Articular chondrocyte of knee joint (primary cell): ENCODE measurements around the gene MRPL53. TPM values are rescaled to one million over a fixed set of nuclear protein-coding genes. Genes with fewer than 3 reads are reported as not detected.

Source experiments
- total RNA-seq: library from RNA; depleted of rRNA; stranded (reverse); fragments of >200 nt; gene quantifications from 2 replicates; pipeline ENCODE4 v1.2.3, GENCODE V29; 2012

MRPL53 gene
- total RNA-seq, result 17.6 and 21.7 TPM in 2 replicates

DNA sequence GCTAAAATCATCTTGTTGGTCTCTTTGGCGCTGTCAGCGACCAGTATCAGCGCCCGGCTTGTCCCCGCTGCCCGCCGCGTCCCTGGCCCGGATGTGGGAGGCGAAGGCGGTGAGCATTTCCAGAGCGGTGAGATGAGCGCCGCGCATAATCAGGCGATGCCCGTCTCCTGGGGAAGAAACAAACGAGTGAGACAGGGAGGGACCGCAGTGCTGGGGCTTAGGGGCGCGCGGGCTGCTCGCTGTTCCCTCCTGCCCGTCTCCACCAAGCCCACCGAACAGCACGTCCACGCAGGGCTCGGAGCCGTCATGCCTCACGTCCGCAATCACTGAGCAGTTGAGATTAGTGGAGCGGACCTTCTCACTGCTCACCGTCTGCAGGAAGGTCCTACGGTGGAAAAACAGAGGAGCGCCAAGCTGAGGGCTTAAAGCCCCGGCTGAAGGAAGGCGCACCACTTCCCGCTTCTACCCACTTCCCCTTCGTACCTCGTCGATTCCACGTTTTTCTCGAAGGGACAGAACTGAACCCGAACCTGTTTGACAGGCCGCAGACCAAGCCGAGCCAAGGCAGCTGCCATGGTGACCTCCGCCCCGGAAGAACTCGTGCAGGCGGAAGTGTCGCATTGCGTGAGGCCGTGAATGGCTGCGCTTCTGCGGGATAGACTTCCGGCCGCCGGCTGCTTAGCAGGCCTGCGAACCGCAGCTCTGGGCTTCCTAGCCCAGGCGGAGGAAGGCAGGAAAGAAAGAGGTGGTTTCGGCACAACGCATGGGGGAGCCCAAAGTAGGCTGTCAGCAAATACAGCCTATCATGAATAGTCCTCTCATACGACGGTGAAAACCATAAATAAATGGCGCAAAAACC, at the start of gene MRPL53:
Gene MRPL53, minus strand, starts transcription at position 595 of the 859 bp plus-strand sequence. Its CDS starts 20 bp downstream, at position 575.

DNA sequence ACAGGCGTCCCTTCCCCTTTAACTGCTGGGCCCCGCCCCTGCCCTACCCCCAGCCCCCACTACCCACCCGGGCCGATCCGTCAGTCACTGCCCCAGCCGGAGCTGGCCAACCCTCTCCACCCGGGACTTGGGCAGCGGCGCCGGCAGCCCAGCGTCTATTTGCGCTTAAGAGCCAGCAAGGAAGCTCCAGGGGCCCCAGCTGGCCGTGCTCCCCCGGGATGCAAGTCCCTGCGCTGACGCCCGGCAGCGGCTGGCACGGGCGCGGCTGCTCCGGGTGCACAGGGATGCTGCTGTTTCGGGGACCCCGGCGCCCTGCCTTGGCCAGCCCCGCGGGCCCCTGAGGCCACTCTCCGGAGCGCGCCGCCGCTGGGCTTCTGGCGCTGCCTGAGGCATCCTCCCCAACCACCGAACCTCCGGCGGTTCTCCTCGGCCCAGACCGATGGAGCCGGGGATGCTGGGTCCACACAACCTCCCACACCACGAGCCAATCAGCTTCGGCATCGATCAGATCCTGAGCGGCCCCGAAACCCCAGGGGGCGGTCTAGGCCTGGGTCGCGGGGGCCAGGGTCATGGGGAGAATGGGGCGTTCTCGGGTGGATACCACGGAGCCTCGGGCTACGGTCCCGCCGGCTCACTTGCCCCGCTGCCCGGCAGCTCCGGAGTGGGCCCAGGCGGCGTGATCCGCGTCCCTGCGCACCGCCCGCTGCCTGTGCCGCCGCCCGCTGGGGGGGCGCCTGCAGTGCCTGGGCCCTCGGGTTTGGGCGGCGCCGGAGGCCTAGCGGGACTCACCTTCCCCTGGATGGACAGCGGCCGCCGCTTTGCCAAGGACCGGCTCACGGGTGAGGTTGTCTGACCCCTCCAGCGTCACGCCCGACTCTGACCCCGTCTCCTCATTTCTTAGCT, 42.1 kb upstream of the MRPL53 start, which contains the start of gene TLX2:
Gene TLX2, plus strand, starts transcription at position 83 of the 903 bp plus-strand sequence. Its CDS starts 357 bp downstream, at position 440.

DNA sequence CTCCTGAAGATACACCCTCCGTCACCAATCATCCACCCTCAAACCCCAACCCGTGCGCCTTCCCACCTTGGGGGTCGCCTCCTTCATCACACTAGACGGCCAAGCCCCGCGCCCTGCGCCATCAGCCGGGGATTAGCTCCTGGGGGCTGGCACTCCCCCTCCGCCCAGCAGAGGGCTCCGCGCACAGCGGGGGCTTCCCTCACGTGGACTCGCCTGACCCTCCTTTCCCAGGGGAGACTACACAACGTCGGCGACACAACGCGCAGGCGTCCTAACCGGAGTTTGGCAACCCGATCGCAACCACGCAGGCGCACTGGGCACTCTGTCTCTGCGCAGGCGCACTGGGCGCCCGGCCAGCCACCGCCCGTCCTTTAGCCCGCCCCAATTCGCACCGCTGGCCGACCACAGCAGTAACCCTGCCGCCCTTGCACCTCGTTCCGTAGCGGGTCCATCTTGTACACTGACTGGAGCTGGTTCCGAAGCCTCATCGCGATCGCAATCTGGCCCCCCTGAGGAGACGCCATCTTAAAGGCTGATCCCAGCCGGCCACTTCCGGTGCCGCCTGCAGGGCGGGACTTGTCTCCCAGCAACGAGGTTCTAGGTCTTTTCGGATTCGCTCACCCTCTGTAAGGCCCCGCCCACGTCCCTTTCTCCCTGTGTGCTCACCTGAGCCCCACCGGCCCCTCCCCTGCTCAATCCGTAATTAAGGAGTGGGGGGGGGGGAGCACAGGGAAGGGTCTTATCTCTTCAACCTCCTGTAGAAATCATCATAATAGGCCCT, 34.9 kb upstream of the MRPL53 start, which contains the start of gene PCGF1:
Gene PCGF1, minus strand, starts transcription at position 551 of the 781 bp plus-strand sequence. Its CDS starts 27 bp downstream, at position 524.

DNA sequence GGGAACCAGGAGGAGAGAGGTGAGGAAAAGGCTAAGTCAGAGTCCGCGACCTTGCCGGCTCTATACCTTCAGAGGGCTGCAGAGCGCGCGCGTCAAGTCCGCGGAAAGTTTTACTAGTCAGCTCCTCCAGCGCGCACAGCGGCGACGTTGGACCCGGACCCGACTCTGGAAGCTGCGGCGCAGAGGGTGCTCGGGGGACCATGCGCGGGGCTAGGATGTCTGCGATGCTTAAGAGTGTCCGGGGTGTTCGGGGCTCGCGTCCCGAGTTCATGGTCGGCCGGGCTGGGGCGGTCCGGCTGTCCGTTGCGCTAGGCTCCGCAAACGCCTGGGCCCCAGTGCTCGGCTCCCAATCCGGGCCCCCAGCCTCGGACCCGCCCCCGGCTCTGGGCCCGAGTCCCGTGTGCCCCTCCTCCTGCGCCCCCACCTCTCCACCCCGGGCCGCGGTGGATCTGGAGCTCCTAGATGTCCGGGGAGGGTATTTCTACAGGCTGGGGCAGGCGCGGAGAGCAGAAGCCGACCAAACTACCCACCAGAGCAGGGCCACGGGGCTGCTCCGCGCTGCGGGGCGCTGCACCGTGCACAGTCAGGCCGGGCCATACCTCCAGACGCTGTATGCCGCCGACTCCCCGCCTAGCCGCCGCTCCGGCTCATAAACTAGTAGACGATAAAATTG, 26.9 kb upstream of the MRPL53 start, which contains the start of gene LBX2:
Gene LBX2, minus strand, starts transcription at position 337 of the 673 bp plus-strand sequence. Its CDS starts 66 bp downstream, at position 271.

DNA sequence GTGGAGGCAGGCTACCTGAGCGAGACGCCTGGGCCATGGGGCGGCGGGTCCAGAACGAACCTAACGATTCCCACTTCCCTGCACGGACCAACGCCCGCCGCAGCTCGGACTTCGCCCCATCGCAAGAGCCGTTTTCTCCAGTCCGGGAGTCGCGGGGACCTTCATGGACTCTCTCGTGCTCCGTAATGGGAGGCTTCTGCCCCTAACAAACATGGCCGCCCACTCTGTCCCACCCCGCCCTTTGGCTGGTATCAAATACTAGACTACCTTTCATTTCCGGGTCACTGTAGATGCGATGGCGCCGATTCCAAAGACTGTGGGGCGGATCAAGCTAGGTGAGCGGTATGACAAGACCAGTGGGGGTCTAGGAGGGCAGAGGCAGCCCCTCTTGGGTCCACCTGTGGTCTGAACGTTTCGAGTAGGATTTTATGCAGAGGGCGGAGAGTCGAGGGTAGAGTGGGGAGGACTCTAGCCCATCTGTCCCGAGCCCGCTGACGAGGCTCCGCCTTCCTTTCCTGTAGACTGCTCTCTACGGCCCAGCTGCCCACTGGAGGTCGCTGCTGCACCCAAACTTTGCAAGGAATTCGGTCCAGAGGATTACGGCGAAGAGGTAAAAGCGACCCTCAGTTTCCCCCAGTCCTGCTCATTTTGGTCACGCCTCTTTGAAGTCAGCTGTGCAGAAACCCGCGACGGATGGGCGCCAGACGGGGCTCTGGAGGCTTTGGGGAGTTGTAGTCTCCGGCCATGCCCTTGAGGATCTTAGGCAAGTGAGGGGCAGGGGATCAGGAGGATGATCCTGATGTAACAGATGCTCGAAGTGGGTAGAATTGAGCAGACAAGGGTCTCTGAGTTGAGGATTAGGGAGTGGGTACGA, 10.6 kb upstream of the MRPL53 start, which contains the start of the genes CCDC142 and TTC31:
Gene CCDC142, minus strand, starts transcription at position 198 of the 874 bp plus-strand sequence. Its CDS starts 161 bp downstream, at position 37.
Gene TTC31, plus strand, starts transcription at position 281 of the 874 bp plus-strand sequence. Its CDS starts 15 bp downstream, at position 296.

DNA sequence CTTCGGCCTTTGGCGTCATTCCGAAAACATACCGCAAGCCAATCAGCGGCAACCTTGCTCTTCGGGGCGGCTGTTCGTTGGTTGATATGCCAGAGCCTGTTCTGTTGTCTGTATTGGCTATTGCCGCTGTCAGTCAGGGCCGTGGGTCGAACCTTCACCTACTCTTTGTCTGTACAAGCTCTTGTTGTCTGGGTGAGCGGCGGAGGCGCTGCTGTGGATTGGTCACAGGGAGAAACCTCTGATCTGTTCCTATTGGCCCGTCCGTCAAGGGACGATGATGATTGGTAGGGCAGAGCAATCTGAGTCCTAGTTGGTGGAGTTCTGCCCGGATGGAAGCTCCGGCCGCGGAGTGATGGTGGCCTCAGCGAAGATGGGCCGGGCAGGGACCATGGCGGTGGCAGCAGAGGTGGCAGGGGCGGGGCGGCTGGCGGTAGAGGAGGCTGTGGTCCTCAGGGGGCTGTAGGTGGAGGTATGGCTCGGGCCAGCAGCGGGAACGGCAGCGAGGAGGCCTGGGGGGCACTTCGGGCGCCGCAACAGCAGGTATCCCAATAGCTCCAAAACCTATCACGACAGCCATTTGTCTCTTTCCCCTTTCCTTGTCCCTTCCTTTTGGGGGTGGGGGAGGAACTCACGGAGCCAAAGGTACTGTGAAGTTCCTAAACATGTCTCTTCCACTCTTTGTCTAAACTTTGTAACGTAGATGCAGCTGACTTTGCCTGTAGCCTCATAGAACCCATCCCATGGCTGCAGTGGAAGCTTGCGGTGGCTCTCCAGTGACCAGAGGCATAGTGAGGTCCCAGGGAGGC, 14.1 kb downstream of the MRPL53 start, which contains the start of gene WBP1:
Gene WBP1, plus strand, starts transcription at position 307 of the 806 bp plus-strand sequence. Its CDS starts 165 bp downstream, at position 472.

DNA sequence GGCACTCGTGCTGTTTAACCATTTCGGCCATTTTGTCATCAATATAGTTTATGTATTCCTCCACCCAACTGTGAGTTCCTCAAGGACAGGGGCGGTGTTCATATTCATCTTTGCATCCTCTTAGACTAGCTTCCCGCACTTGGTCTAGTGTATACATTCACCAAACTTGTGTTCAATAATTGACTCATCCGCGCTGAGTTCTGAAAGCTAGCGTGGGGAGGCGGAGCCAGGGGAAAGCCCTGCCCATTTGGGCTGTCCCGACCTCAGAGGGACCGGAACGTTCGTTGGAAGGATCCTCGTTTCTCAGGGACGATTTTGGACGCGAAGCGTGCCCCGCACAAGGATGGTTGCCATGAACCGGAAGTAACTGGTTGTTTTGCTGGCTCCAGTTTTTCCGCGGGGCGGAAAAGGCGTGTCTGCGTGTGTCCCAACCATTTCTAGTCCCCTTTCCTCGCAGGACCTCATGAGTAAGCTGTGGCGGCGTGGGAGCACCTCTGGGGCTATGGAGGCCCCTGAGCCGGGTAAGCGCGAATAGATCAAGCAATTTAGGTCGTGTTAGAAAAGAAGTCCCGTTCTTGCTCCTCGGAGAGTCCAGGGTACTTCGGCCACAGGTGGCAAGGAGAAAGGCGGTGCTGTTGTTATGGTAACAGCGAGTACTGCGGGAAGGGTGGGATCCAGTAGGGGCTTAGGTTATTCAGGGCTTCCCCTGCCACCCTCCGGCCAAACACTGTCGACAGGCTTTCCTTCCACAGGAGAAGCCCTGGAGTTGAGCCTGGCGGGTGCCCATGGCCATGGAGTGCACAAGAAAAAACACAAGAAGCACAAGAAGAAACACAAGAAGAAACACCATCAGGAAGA, 17.6 kb downstream of the MRPL53 start, which contains the start of gene INO80B:
Gene INO80B, plus strand, starts transcription at position 434 of the 858 bp plus-strand sequence. Its CDS starts 30 bp downstream, at position 464.

DNA sequence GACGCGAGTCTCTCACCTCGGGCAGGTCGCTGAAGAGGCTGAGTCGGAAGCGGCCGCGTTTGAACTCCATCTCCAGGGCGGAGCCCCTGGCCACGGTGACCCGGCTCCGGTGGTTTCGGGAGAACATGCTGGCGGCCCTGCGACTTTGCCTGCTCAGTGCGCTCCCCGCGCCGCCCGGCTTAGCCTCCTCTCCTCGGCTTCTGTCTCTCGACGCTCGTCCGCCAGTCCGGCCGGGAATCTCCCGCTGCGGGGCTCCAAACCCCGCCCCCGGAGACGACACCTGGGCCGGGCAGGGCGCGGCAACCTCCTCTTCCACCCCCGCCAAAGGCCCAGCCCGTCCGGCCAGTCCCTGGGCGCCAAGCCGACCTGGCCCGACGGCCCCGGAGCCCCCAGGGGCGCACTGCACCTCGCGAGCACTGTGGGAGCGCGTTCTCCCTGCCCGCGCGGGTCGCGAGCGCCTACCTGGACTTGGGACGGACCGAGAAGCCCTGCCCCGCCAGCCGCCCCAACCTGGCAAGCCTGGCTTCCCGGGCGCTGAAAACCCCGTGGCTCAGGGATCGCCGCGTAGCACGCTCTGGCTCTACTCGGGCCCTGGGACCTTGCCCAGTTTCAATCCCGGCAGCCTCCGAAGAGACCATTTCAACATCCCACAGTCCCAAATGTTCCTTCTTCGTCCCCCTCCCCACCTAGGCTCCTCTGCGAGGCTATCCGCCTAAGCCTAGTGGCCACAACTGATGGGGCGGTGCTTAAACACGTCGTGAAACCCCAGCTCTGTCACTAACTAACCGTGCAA, 30.6 kb downstream of the MRPL53 start, which contains the start of gene RTKN:
Gene RTKN, minus strand, starts transcription at position 248 of the 793 bp plus-strand sequence. Its CDS starts 121 bp downstream, at position 127.

Other genes with a start within 250 kb of the MRPL53 start
- 2.2 and 2.7 TPM in 2 replicates for gene SLC4A5, start 129.3 kb downstream of the MRPL53 start, total RNA-seq
- 141 and 144 TPM in 2 replicates for gene DCTN1, start 92.4 kb downstream of the MRPL53 start, total RNA-seq
- gene C2orf81, start 51.1 kb downstream of the MRPL53 start, total RNA-seq, result 1.3 and 1.7 TPM in 2 replicates
- gene WDR54, start 51.0 kb downstream of the MRPL53 start, total RNA-seq, result 18.3 and 19.7 TPM in 2 replicates
- gene RTKN, start 30.7 kb downstream of the MRPL53 start, total RNA-seq, result 14.4 and 16.5 TPM in 2 replicates
- 12.2 and 12.3 TPM in 2 replicates for gene INO80B, start 17.6 kb downstream of the MRPL53 start, total RNA-seq
- gene WBP1, start 14.2 kb downstream of the MRPL53 start, total RNA-seq, result 31.6 and 33.8 TPM in 2 replicates
- gene MOGS, start 7.3 kb downstream of the MRPL53 start, total RNA-seq, result 28.9 and 30.8 TPM in 2 replicates
- 15.0 and 20.8 TPM in 2 replicates for gene CCDC142, start 10.3 kb upstream of the MRPL53 start, total RNA-seq
- gene TTC31, start 10.4 kb upstream of the MRPL53 start, total RNA-seq, result 11.4 and 14.6 TPM in 2 replicates
- 2.2 and 3.3 TPM in 2 replicates for gene LBX2, start 26.9 kb upstream of the MRPL53 start, total RNA-seq
- 15.8 and 18.2 TPM in 2 replicates for gene PCGF1, start 35.0 kb upstream of the MRPL53 start, total RNA-seq
- 0.11 and 0.13 TPM in 2 replicates for gene TLX2, start 41.8 kb upstream of the MRPL53 start, total RNA-seq
- not detected in 2 replicates for gene DQX1, start 53.6 kb upstream of the MRPL53 start, total RNA-seq
- gene AUP1, start 57.0 kb upstream of the MRPL53 start, total RNA-seq, result 60.6 and 64.5 TPM in 2 replicates
- 21.0 and 23.7 TPM in 2 replicates for gene HTRA2, start 57.3 kb upstream of the MRPL53 start, total RNA-seq
- 162 and 188 TPM in 2 replicates for gene LOXL3, start 81.3 kb upstream of the MRPL53 start, total RNA-seq
- 58.1 and 87.9 TPM in 2 replicates for gene DOK1, start 82.0 kb upstream of the MRPL53 start, total RNA-seq
- 0.26 and 0.43 TPM in 2 replicates for gene M1AP, start 175.7 kb upstream of the MRPL53 start, total RNA-seq
- 5.9 and 6.1 TPM in 2 replicates for gene SEMA4F, start 181.6 kb upstream of the MRPL53 start, total RNA-seq